NT2/D1 (cell line): ENCODE data around the gene TENT4A.

Experiments used
- DNase-seq: peaks from one replicate; pipeline ENCODE4 v3.0.0-alpha.2; 2011; ENCODE audit warnings: low read depth, low spot score
- H3K27me3 ChIP-seq: 2 replicates; pipeline ENCODE4 v1.6.0; 2011; ENCODE audit warnings: mild to moderate bottlenecking; ENCODE audit not compliant: insufficient read length, insufficient read depth
- H3K36me3 ChIP-seq: 2 replicates; pipeline ENCODE4 v1.6.1; 2011; ENCODE audit warnings: mild to moderate bottlenecking, low read length, mixed read lengths; ENCODE audit not compliant: insufficient read depth, insufficient read length
- H3K4me1 ChIP-seq: 2 replicates; pipeline ENCODE4 v1.5.1; 2011; ENCODE audit not compliant: insufficient read depth, insufficient read length
- H3K4me3 ChIP-seq: 2 replicates; pipeline ENCODE4 v1.5.1; 2011; ENCODE audit warnings: low read depth; ENCODE audit not compliant: insufficient read length
- H3K9ac ChIP-seq: 2 replicates; pipeline ENCODE4 v1.6.0; 2011; ENCODE audit warnings: low read depth; ENCODE audit not compliant: insufficient read length
- H3K9me3 ChIP-seq: 2 replicates; pipeline ENCODE4 v1.5.1; 2011; ENCODE audit warnings: mild to moderate bottlenecking, low read length; ENCODE audit not compliant: insufficient read depth
- SUZ12 ChIP-seq: IDR thresholded peaks from 2 replicates; pipeline ENCODE4 v1.6.1; 2011; ENCODE audit not compliant: insufficient read length, insufficient read depth; ENCODE audit errors: extremely low read depth
- YY1 ChIP-seq: IDR thresholded peaks from 2 replicates; pipeline ENCODE4 v1.6.1; 2011; ENCODE audit not compliant: insufficient read length, insufficient read depth
- ZNF274 ChIP-seq: IDR thresholded peaks from 2 replicates; pipeline ENCODE4 v1.6.1; 2011; ENCODE audit warnings: mild to moderate bottlenecking, low read depth, low read length

The TENT4A gene

DNA sequence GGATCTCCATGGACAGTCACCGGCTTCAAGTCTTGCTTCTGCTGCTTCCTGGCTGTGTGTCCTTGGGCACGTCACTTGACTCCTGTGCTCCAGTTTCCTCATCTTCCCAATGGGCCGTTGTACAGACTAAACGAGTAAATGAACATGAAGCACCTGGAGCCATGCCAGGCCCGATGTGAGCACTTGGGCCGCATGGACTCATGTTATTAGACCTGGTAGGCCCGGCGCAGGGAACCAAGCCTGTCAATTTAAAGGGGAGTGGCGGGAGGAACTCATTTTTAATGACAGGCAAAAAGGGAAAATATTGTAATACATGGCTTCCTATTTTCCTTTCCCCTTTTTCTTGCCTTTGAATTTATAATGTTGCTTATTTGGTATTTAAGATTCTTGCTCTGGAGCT lies 47.5 kb downstream of the TENT4A start:
- Histone ChIP-seq H3K9me3 (no peaks in the 10 kb centered on the region), H3K4me3 (no peak overlapping the region), H3K36me3 (peaks cover 23% of the 10 kb centered on the region), H3K27me3 (no peaks in the 10 kb centered on the region), H3K9ac (no peak overlapping the region), H3K4me1 (peaks cover 10% of the 10 kb centered on the region)
- TF ChIP-seq YY1 (no peak), SUZ12 (no peak), ZNF274 (no peak)
- DNase-seq: no peak

DNA sequence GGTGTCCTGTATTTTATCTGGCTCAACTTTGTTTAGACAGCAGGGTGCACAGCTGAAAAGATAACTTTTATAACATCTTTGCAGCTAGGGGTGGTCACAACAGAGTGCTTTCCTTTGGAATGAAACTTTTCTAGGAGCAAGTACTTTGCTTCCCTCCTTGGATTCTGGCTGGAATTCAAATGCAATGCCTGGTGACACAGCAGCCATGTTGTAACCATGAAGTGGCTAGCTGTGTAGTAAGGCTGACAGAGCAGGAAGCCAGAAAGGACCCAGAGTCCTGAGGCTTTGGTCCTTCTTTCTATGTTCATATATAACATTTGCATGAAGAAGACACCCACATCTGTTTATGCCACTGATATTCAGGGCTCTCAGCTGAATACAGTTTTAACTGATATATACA lies 48.1 kb downstream of the TENT4A start:
- peaks cover 10% of the 10 kb centered on the region for H3K4me1 ChIP-seq
- no peak overlapping the region for H3K4me3 ChIP-seq
- TF ChIP-seq ZNF274: no peak
- TF ChIP-seq SUZ12: no peak
- TF ChIP-seq YY1: no peak
- H3K27me3 ChIP-seq: no peaks in the 10 kb centered on the region
- DNase-seq: no peak
- H3K36me3 ChIP-seq: peaks cover 17% of the 10 kb centered on the region
- H3K9me3 ChIP-seq: no peaks in the 10 kb centered on the region
- no peak overlapping the region for H3K9ac ChIP-seq

GRCh38 chr5:6762116-6762515 lies 48.9 kb downstream of the TENT4A start:
- no peaks in the 10 kb centered on the region for H3K27me3 ChIP-seq
- peaks cover 10% of the 10 kb centered on the region for H3K4me1 ChIP-seq
- no peaks in the 10 kb centered on the region for H3K9me3 ChIP-seq
- peaks cover 10% of the 10 kb centered on the region for H3K36me3 ChIP-seq
- DNase-seq: no peak
- H3K9ac ChIP-seq: peak overlapping the region; percentile 3
- TF ChIP-seq ZNF274 (no peak), SUZ12 (no peak), YY1 (no peak)
- H3K4me3 ChIP-seq: no peak overlapping the region

DNA sequence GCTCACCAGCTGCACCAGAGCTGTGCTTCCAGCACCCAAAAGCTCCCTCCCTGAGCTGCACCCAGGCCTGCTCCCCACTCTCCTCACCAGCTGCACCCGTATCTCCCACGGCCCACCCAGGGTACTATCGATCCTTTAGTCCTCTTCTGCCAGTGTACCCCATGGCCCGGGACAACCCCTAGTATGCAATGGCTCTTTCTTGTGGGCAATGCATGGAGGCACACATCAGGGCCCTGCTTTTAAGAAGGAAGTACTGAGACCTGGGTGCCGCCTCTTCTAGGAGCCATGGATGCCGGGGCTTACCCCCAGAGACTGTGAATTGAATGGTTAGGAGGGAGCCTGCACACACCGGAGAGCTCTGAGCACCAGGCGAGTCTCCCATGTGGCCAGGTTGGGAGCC lies 49.5 kb downstream of the TENT4A start:
- peaks cover 10% of the 10 kb centered on the region for H3K4me1 ChIP-seq
- no peaks in the 10 kb centered on the region for H3K27me3 ChIP-seq
- no peak overlapping the region for H3K9ac ChIP-seq
- TF ChIP-seq YY1 (no peak), ZNF274 (no peak), SUZ12 (no peak)
- peaks cover 10% of the 10 kb centered on the region for H3K36me3 ChIP-seq
- no peaks in the 10 kb centered on the region for H3K9me3 ChIP-seq
- DNase-seq: no peak
- no peak overlapping the region for H3K4me3 ChIP-seq

DNA sequence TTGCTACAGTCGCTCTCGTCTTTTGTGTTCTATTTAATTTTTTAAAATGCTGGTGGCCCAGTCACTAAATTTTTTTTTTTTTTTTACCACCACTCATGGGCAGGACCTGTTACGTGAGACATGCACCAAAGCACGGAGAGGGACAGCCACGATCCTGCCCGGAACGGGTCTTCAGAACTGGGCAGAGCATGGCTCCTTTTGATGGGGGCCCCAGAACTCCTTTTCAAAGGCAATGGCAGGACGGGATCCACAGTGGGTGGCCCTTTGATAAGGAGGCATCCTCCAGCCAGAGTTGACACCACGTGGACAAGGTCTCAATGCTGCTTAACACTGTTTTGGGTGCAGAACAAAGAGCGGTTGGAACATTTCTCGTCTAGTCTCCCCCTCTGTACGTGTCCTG lies 50.0 kb downstream of the TENT4A start:
- TF ChIP-seq ZNF274 (no peak), SUZ12 (no peak), YY1 (no peak)
- Histone ChIP-seq H3K4me3 (no peak overlapping the region), H3K27me3 (no peaks in the 10 kb centered on the region), H3K4me1 (peaks cover 10% of the 10 kb centered on the region), H3K36me3 (peaks cover 6% of the 10 kb centered on the region), H3K9me3 (no peaks in the 10 kb centered on the region), H3K9ac (no peak overlapping the region)
- DNase-seq: no peak

- Histone ChIP-seq H3K36me3 (no peaks in the 10 kb centered on the region), H3K9ac (no peak overlapping the region), H3K4me1 (peaks cover 7% of the 10 kb centered on the region), H3K9me3 (no peaks in the 10 kb centered on the region), H3K4me3 (no peak overlapping the region), H3K27me3 (no peaks in the 10 kb centered on the region)
- TF ChIP-seq ZNF274: no peak
- no peak for TF ChIP-seq YY1
- no peak for TF ChIP-seq SUZ12
- peak; percentile 76 for DNase-seq
These were observed 52.6 kb downstream of the TENT4A start for GRCh38 chr5:6765612-6766525.

DNA sequence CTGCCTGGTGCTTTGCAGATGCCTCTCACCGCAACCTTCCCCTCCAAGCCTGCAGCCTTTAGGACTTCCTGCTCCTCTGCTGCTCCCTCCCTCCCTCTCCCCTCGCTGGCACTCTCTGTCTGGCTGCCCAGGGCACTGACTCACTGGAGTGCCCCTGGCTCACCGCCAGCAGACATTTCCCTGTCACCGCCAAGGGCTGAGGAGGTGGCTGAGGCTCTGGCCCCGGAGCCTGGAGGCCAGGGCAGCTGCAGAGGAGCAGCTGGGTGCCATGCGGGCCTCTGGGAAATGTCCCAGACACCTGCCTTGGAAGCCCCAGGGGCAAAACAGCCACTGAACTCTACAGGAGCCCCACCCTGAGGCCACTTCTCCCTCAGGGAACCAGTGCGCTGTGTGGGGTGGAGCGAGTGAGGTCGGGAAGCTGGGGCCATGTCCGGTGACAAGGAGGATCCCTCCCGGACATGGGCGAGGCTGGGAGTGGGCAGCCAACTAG lies 53.4 kb downstream of the TENT4A start:
- no peak overlapping the region for H3K4me3 ChIP-seq
- no peaks in the 10 kb centered on the region for H3K9me3 ChIP-seq
- no peak overlapping the region for H3K9ac ChIP-seq
- H3K4me1 ChIP-seq: peaks cover 7% of the 10 kb centered on the region
- no peak for DNase-seq
- H3K27me3 ChIP-seq: no peaks in the 10 kb centered on the region
- H3K36me3 ChIP-seq: no peaks in the 10 kb centered on the region
- TF ChIP-seq ZNF274: no peak
- TF ChIP-seq YY1: no peak
- TF ChIP-seq SUZ12: no peak

DNA sequence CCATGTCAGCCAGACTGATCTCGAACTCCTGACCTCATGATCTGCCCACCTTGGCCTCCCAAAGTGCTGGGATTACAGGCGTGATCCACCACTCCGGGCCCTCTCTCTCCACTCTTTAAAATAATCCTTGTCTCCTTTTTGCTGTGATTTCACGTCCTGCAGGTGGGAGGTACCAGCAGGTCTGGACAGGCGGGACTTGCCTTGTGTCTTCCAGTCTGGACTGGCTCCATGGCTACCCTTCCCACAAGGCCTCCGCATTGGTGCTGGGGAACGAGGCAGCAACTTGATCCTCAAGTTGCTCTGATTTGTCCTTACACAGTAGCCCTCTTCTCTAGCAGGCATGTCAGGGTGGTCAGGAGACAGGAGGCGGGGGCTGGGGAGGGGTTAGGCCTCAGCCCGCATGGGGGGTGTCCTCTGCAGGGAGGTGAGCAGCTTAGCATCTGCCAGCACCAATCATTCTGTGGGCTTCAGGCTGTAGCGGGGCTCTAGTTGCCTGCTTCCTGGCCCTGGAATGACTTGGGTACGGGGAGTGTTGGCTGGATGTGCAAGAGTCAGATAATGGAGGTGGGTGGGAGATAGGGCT lies 54.3 kb downstream of the TENT4A start:
- no peak overlapping the region for H3K9ac ChIP-seq
- no peak for TF ChIP-seq YY1
- TF ChIP-seq ZNF274: no peak
- no peak for TF ChIP-seq SUZ12
- no peaks in the 10 kb centered on the region for H3K36me3 ChIP-seq
- no peaks in the 10 kb centered on the region for H3K9me3 ChIP-seq
- DNase-seq: no peak
- H3K27me3 ChIP-seq: no peaks in the 10 kb centered on the region
- no peak overlapping the region for H3K4me3 ChIP-seq
- peaks cover 4% of the 10 kb centered on the region for H3K4me1 ChIP-seq
